Measurements from ENCODE around the gene C10orf105.

Gene C10orf105

DNA sequence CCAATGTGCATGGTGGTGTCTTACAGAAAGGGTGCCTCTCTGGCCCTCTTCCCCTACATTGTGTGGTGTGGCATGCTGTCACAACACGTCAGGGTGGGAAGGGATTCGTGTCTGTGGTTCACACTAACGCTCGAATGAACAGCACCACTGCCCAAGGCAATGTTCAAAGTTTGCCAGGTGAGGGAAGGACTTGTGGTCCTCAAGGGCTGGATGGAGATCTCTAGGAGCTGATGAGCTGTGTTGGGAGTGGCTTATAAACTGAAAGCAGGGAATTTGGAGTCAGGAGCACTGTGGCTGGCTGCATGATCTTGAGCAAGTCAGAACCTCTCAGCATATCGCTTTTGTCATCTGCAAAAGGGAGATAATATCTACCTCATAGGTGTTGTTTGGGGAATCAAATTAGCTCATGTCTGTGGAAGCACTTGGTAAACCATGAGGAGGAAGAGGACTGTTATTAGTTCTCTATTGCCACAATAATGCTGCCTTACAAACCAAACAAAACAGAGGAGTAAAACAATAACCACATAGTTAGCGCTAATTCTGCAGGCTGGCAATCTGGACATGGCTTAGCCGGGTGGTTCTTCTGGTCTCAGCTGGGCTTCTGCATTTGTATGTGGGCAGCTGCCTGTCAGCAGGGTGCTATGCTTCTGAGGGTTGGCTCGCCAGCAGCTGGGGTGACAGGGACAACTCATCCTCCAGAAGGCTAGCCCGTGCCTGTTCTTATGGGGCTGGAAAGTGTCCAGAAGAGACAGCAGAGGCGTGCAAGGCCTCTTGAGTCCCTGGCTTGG, 22.9 kb upstream of the C10orf105 start:
- Histone ChIP-seq H3K4me3 (ENCODE audit: severe bottlenecking) (no peak overlapping the region), H3K27me3 (ENCODE audit: insufficient read depth, poor library complexity, severe bottlenecking) (no peaks in the 10 kb centered on the region), H3K36me3 (ENCODE audit: low read depth) (no peaks in the 10 kb centered on the region), H3K9me3 (ENCODE audit: severe bottlenecking) (no peaks in the 10 kb centered on the region), H3K27ac (ENCODE audit: poor library complexity, severe bottlenecking) (no peak overlapping the region), H3K4me1 (ENCODE audit: insufficient read depth, poor library complexity, severe bottlenecking) (peaks cover 14% of the 10 kb centered on the region)
- DNase-seq (ENCODE audit: low spot score) (no peak), ATAC-seq (ENCODE audit: low read depth) (no peak)
- TF ChIP-seq, protein P1, sequence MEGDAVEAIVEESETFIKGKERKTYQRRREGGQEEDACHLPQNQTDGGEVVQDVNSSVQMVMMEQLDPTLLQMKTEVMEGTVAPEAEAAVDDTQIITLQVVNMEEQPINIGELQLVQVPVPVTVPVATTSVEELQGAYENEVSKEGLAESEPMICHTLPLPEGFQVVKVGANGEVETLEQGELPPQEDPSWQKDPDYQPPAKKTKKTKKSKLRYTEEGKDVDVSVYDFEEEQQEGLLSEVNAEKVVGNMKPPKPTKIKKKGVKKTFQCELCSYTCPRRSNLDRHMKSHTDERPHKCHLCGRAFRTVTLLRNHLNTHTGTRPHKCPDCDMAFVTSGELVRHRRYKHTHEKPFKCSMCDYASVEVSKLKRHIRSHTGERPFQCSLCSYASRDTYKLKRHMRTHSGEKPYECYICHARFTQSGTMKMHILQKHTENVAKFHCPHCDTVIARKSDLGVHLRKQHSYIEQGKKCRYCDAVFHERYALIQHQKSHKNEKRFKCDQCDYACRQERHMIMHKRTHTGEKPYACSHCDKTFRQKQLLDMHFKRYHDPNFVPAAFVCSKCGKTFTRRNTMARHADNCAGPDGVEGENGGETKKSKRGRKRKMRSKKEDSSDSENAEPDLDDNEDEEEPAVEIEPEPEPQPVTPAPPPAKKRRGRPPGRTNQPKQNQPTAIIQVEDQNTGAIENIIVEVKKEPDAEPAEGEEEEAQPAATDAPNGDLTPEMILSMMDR (IDR thresholded peaks at IDR 0.05; ENCODE audit: poor library complexity, severe bottlenecking) = no peak

DNA sequence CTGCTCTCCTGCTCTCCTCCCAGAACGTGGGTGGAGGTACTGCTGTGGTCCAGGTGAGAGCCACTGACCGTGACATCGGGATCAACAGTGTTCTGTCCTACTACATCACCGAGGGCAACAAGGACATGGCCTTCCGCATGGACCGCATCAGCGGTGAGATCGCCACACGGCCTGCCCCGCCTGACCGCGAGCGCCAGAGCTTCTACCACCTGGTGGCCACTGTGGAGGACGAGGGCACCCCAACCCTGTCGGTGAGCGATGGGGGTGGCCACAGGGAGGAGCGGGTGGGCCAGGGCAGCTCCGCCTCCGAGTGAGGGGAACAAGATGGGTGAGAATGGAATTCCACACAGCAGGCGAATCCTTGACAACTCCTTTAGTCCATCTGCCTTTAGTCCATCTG, 22.1 kb upstream of the C10orf105 start:
- H3K27ac ChIP-seq (ENCODE audit: poor library complexity, severe bottlenecking) = no peak overlapping the region
- no peaks in the 10 kb centered on the region for H3K36me3 ChIP-seq (ENCODE audit: low read depth)
- DNase-seq (ENCODE audit: low spot score) (no peak), ATAC-seq (ENCODE audit: low read depth) (no peak)
- TF ChIP-seq, protein P1 (IDR thresholded peaks at IDR 0.05; ENCODE audit: poor library complexity, severe bottlenecking) = no peak
- H3K27me3 ChIP-seq (ENCODE audit: insufficient read depth, poor library complexity, severe bottlenecking) = no peaks in the 10 kb centered on the region
- H3K9me3 ChIP-seq (ENCODE audit: severe bottlenecking) = no peaks in the 10 kb centered on the region
- H3K4me1 ChIP-seq (ENCODE audit: insufficient read depth, poor library complexity, severe bottlenecking) = peaks cover 10% of the 10 kb centered on the region
- no peak overlapping the region for H3K4me3 ChIP-seq (ENCODE audit: severe bottlenecking)

DNA sequence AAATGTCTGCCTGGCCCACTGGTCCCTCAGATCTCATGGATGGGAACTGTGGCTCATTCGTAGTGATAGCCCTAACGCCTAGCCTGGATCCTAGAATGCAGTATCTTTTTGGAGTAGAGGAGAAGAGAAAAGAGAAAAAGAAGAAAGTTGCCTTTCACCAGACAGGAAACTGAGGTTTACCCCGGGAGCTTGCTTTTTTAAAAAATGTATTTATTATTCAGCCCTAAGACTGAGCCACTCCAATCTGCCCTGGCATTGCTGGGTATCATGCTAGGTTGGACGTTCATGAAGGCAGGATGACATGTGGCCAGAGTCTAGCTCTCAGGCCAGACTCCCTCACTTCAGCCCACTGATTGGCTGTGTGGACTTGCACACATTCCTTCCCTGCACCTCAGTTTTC, 21.5 kb upstream of the C10orf105 start:
- TF ChIP-seq, protein P1 (IDR thresholded peaks at IDR 0.05; ENCODE audit: poor library complexity, severe bottlenecking) = no peak
- H3K27me3 ChIP-seq (ENCODE audit: insufficient read depth, poor library complexity, severe bottlenecking) = no peaks in the 10 kb centered on the region
- ATAC-seq (ENCODE audit: low read depth) = no peak
- H3K27ac ChIP-seq (ENCODE audit: poor library complexity, severe bottlenecking) = no peak overlapping the region
- no peak for DNase-seq (ENCODE audit: low spot score)
- no peaks in the 10 kb centered on the region for H3K36me3 ChIP-seq (ENCODE audit: low read depth)
- peaks cover 10% of the 10 kb centered on the region for H3K4me1 ChIP-seq (ENCODE audit: insufficient read depth, poor library complexity, severe bottlenecking)
- no peak overlapping the region for H3K4me3 ChIP-seq (ENCODE audit: severe bottlenecking)
- H3K9me3 ChIP-seq (ENCODE audit: severe bottlenecking) = no peaks in the 10 kb centered on the region

DNA sequence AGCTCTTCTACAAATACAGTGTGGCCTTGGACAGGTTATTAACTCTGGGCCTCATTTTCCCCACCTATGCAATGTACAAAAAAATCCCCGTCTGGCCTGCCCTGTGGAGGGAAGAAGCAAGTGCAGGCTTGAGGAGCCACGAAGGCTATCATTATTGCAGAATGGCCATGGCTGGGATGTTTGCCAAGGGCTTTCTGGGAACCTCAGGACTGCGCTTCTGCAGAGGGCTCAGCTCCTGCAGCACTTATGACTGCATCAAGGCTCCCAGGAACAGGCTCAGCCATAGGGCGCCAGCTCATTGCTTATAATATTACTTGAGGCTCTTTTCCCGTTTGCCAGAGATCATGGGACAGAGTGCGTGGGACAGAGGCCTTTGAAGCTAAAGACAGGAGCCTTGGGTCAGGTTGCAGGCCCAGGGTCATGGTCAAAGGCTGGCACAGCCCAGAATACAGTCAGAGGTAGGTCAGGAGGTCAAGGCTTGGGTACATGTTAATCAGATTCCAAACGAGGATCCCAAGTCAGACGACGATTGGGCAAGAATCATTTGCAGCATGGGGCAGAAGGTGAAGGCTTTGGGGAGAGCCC, 20.6 kb upstream of the C10orf105 start:
- Histone ChIP-seq H3K9me3 (ENCODE audit: severe bottlenecking) (no peaks in the 10 kb centered on the region), H3K4me1 (ENCODE audit: insufficient read depth, poor library complexity, severe bottlenecking) (peaks cover 10% of the 10 kb centered on the region), H3K4me3 (ENCODE audit: severe bottlenecking) (no peak overlapping the region), H3K27ac (ENCODE audit: poor library complexity, severe bottlenecking) (peak overlapping the region; percentile 11), H3K36me3 (ENCODE audit: low read depth) (no peaks in the 10 kb centered on the region), H3K27me3 (ENCODE audit: insufficient read depth, poor library complexity, severe bottlenecking) (no peaks in the 10 kb centered on the region)
- DNase-seq (ENCODE audit: low spot score) (no peak), ATAC-seq (ENCODE audit: low read depth) (peak; percentile 78)
- TF ChIP-seq, protein P1 (IDR thresholded peaks at IDR 0.05; ENCODE audit: poor library complexity, severe bottlenecking) = no peak

Measured in RWPE2 (cell line).